Coronary artery (tissue), 2 donors: ENCODE measurements around the gene WDR47.

Source experiments
- DNase-seq: peaks from one replicate; pipeline ENCODE4 v3.0.0-alpha.2; 2017; ENCODE audit warnings: low spot score
- H3K27ac ChIP-seq, 2 donors: fragments of 200-600 bp; sonication (generic); one replicate each; pipeline ENCODE4 v1.5.1; 2016 to 2019
- H3K4me3 ChIP-seq: fragments of 200-600 bp; sonication (generic); 2 replicates; pipeline ENCODE4 v1.5.1; 2016; ENCODE audit warnings: mild to moderate bottlenecking, moderate library complexity
- CTCF ChIP-seq: fragments of 200-600 bp; sonication (generic); IDR thresholded peaks from one replicate; pipeline ENCODE4 v1.5.1; 2019; ENCODE audit warnings: antibody characterized with exemption

Gene WDR47

GRCh38 chr1:109050228-109050995, 8.5 kb upstream of the WDR47 start:
- Histone ChIP-seq H3K27ac (no peak overlapping the region), H3K4me3 (no peak overlapping the region)
- no peak for DNase-seq
- TF ChIP-seq CTCF: no peak

- no peak for TF ChIP-seq CTCF
- no peak overlapping the region for H3K4me3 ChIP-seq
- DNase-seq: no peak
Observed at GRCh38 chr1:109048335-109048734, 6.4 kb upstream of the WDR47 start.

GRCh38 chr1:109047339-109047738, 5.4 kb upstream of the WDR47 start:
- Histone ChIP-seq H3K27ac (no peak overlapping the region), H3K4me3 (no peak overlapping the region)
- no peak for DNase-seq
- no peak for TF ChIP-seq CTCF

More at GRCh38 chr1:109048335-109048734, 6.4 kb upstream of the WDR47 start:
- H3K27ac ChIP-seq: no peak overlapping the region

- TF ChIP-seq CTCF: no peak
- no peak for DNase-seq
- no peak overlapping the region for H3K27ac ChIP-seq
- H3K4me3 ChIP-seq: no peak overlapping the region
Observed at GRCh38 chr1:109046671-109047070, 4.8 kb upstream of the WDR47 start.

- DNase-seq: no peak
- Histone ChIP-seq H3K4me3 (no peak overlapping the region), H3K27ac (no peak overlapping the region)
- no peak for TF ChIP-seq CTCF
Observed at GRCh38 chr1:109045595-109045994, 3.7 kb upstream of the WDR47 start.

- Histone ChIP-seq H3K4me3 (peak overlapping the region; percentile 99), H3K27ac (peak overlapping the region; percentile 79 to 94)
- no peak for TF ChIP-seq CTCF
- DNase-seq: no peak
Observed at GRCh38 chr1:109040989-109041620, 797 bp downstream of the WDR47 start.

- H3K27ac ChIP-seq: no peak overlapping the region
- DNase-seq: no peak
Observed at GRCh38 chr1:109040627-109040988, 1.3 kb downstream of the WDR47 start.

More at GRCh38 chr1:109040627-109040988, 1.3 kb downstream of the WDR47 start:
- H3K4me3 ChIP-seq: peak overlapping the region; percentile 99
- no peak for TF ChIP-seq CTCF
